ENCODE data around the gene ACER3.
"Not testable (repeated sequence)": the region's sequence is repeated elsewhere in the genome, so short reads cannot be mapped to it uniquely, and the experiment has no call there.

ACER3 gene

DNA sequence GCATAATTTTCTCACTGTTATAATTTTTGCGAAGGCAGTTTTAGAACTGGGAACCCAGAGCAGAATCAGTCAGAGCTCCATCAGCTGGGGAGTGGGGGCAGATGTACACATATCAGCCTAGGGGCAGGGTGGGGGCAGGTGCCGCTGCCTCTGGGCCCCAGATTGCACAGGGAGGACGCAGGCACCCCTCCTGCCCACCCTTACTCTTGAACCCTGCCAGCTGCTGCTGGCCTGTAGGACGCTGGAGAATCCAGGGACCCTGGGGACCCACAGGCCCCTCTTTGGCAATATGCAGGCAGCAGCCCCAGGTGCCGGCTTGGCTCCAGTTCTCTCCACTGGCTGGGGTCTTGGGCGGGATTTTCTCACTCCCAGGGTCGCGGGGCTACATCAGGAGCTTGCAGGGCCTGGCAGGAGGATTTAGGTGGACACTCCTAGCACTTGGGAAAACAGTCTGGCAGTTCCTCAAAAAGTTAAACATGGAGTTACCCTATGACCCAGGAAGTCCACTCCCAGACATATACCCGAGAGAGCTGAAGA, 197.3 kb downstream of the ACER3 start:
- no peak for DNase-seq (ENCODE audit: low read depth, low spot score)

DNA sequence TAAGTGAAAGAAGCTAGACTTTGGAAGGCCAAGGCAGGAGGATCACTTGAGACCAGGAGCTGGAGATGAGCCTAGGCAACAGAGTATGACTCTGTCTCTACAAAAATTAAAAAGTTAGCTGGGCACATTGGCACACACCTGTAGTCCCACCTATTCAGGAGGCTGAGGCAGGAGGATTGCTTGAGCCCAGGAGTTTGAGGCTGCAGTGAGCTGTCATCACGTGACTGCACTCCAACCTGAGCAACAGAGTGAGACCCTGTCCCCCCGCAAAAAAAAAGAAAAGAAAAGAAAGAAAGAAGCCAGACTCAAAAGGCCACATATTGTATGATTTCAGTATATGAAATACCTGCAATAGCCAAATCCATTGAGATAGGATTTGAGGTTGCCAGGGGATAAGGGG, 198.2 kb downstream of the ACER3 start:
- no peak for DNase-seq (ENCODE audit: low read depth, low spot score)

DNA sequence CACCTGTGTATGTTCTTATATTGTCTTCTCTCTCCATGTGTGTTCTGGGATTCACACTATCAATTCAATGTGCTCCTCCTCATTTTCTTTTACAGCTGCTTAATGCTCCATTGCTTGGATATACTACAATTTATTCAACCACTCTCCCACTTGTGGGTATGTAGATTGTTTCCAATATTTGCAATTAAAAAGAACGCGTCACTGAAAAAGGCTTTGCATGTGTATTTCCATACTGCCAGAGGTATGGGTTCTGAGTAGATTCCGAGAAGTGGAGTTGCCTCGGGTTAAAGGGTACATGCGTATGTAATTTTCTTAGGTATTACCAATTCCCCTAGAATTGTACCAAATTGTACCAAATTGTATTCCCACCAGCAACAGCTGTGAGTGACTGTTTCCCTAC, 199.1 kb downstream of the ACER3 start:
- DNase-seq (ENCODE audit: low read depth, low spot score), result no peak

DNA sequence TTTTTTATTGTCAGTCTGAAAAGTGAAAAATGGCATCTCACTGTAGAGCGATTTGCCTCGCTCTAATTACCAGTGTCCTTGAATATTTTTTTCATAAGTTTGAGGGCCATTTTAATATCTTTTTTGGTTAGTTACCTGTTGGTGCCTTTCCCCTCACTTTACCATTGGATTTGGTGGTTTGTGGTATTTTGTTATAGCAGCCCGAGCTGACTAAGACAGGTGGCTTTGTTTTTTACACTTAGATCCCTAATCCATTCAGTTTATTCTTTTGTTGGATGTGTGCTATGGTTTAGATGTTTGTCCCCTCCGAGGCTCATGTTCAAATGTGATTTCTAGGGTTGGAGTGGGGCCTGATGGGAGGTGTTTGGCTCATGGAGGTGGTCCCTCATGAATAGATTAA, 199.5 kb downstream of the ACER3 start:
- no peak for DNase-seq (ENCODE audit: low read depth, low spot score)

DNA sequence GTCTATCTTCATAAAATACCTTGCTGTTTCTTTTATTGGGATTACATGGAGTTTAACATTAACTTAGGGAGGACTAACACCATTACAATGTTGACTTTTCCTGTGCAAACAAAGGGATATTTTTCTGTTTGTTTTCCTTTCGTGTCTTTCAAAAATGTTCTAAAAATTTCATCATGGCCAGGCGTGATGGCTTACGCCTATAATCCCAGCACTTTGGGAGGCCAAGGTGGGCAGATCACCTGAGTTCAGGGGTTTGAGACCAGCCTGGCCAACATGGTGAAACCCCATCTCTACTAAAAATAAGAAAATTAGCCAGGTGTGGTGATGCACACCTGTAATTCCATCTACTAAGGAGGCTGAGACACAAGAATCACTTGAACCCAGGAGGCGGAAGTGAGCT, 200.5 kb downstream of the ACER3 start:
- DNase-seq (ENCODE audit: low read depth, low spot score), result not testable (repeated sequence)

DNA sequence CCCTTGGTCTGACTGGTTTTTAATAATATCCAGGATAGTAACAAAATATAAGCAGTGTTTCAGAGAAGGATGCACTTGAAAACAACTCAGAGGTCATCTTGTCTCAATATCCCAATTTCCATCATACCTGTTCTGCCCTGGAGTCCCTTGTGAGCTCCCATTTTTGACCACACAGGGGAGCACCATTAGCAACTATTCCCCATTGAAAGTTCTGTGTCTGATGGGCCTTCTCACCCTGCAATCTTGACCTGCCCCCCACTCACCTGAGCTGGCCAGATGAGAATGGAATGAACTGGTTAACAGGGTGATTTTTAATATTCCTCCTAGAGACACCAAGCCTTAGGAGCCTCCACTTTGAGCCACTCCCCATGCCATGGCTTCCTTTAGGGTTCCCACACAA, 202.2 kb downstream of the ACER3 start:
- DNase-seq (ENCODE audit: low read depth, low spot score), result no peak

DNA sequence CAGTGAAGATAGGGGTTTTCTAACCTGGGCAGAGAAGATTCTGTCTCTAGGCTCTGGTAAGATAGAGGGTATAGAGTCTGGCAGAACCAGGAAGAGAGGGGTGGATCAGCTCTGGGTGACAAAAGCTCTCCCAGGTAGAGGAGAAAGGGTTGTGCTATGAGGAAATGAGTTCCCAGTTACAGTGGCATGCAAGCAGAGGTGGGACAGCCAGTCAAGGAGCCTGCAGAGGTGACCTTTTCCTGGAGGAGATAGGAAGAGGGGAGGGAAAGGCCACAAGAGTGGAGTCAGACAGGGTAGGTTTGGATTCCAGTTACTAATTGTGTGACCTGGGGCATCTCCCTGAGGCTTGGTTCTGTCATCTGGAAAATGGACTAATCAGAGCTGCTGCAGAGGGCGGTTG, 202.7 kb downstream of the ACER3 start:
- no peak for DNase-seq (ENCODE audit: low read depth, low spot score)

DNA sequence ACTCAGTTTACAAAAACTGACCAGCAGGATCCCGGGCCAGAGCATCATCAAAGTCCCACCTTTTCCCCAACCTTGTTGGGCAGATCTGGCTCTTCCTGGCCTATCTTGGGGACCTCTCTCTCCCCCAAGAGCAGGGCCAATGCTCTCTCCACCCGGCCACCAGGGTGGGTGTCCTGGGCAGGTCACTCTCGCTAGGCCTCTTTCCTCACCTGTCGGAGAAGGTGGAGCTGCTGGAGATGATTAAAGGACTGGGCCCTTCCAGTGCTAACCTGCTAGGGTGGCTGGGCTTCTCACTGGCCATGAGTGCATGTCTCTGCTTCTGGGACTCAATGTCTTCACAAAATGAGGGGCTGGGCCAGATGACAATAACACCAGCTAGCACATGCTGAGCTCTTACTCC, 203.1 kb downstream of the ACER3 start:
- DNase-seq (ENCODE audit: low read depth, low spot score), result no peak

DNA sequence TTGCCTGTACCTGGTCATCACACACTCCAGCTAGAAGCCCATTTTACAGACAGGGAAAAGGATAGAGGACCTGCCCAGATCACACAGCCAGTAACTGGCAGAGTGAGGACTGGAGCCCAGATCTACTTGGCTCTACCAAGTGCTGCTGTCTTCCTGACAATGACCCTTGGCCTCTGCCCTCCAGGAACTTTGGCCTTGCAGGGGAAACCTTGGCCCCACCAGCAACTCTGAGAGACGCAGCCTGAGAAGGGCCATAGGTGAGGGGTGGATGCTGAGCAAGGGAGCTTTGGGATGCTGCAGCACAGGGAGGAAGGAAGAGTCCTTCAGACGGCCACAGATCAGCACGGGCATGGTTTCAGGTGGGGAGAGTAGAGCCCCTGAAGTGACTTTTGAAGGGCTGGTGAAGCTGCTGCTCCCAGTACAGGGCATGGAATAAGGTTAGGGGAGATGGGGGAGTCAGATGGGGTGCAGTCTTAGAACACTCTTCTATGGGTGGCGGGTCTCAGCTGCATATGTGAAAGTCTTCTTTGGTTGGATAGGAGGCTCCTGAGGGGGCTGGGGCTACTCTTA, 204.0 kb downstream of the ACER3 start:
- DNase-seq (ENCODE audit: low read depth, low spot score), result no peak

DNA sequence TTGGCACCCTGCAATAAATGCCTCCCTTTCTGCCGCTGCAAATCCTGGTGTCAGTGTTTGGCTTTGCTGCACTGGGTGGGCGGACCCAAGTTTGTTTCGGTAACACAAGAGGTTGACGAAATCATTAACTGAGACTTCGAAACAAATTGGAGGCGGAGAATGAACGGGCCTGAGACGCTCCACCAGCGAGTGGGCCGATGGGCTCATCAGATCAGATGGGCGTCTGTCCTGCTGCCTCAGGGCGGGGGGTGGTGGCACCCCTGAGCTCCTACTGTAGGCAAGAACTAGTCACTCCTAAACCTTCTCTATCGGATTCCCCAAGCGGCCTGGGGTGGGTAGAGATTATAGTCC, 205.1 kb downstream of the ACER3 start:
- peak; percentile 54 for DNase-seq (ENCODE audit: low read depth, low spot score)

DNA sequence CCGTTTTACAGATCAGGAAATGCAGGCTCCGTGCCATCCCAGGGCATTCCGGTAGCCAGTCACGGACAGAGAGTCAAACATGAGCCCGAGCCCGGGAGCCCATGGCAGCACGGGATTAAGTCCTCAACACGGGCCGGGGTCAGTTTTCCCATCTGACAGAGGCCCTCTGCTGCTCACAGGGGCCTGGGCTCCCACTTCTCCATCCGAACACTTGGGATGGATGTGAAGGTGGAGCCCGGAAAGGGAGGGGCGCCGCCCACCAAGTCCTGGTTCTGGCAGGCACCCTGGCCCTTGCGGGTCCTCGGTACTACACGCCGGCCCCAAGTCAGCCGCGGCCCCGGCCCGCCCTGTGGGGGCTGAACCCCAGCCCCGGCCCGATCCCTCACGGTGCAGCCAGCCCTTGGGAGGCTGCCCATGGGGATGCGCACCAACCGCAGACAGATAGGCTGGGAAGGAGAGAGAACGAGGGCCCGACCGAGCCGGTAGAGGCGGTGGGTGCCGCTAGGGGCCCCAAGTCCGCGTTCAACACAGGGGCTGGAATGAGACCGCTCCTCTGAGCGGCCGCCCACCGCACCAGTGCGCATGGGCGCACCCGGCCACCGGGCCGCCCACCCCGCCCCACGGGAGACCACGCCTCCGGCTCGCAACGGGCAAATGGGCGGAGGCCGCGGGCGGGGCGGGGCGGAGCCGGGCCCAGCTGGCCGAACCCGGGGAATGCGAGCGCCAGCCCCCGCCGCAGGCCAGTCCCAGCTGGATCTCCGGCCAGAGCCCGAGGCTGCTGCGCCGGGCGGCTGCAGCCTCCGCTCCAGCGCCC, 205.7 kb downstream of the ACER3 start, which contains the start of gene CAPN5:
CAPN5 (plus strand) TSS at position 743 of the 814 bp plus-strand sequence. CDS start 17,916 bp downstream, outside the sequence.
- DNase-seq (ENCODE audit: low read depth, low spot score), result peak; percentile 99

DNA sequence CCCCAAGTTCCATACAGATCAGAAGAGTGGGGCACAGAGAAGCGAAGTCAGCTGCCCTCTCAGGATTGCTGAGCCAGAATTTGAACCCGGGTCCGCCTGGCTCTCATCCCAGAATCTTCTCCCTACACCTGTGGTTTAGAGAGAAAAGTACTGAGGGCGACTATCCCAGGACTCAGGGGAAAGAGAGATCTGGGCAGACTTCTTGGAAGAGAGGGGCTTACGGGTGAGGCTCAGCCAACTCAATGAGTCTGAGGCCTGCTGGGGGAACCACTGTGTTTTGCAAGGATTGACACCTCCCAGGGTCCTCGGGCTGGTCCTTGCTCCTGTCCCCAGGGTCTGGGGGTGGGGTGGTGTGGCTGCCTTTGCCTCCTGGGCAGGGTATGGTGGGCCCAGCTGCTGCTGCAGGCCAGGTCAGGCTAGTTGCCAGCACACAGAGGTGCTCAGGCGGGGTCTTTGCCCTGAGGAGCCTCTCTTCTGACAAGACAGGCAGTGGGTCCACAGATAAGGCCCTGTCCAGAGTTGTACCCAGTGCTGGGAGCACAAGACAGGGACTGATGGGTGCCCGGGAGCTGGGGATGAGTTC, 207.2 kb downstream of the ACER3 start:
- DNase-seq (ENCODE audit: low read depth, low spot score), result no peak

DNA sequence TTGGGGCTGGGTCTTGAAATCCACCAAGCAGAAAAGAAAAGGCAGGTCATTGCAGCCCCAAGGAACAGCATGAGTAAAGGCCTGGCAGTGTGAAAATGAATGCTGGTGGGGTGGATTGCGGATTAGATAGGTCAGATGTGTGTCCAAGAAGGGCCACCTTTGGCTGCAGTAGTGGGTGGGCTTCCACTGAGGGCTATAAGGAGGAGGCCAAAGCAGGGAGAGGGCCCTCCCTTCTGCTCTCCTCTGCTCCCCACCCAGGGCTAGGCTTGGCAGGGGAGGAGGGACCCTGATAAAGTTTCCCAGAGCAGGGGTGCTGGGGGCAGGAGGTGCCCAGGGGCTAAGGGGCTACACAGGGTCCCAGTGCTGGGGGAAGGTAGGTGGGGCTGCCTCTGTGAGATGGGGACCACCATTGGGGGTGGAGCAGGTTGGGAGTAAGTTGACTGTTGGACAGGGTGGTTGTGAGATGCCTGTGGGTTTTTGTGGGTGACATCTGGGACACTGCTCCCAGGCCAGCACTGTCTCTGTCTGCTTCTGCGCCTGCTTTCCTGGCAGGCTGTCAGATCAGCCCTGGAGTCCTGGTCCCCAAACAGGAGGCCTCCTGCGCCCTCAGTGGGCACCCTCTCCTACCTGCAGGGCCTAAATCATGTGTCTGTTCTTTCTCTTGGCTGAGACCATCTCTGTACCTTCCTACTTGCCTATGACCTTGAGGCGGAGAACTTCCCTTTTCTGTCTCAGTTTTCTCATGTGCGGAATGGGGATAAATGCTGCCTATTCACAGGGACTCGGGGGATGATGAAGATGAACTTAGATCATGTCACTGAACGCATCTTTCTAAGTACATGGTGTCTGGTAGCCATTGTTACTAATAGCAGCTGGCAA, 208.0 kb downstream of the ACER3 start:
- no peak for DNase-seq (ENCODE audit: low read depth, low spot score)

DNA sequence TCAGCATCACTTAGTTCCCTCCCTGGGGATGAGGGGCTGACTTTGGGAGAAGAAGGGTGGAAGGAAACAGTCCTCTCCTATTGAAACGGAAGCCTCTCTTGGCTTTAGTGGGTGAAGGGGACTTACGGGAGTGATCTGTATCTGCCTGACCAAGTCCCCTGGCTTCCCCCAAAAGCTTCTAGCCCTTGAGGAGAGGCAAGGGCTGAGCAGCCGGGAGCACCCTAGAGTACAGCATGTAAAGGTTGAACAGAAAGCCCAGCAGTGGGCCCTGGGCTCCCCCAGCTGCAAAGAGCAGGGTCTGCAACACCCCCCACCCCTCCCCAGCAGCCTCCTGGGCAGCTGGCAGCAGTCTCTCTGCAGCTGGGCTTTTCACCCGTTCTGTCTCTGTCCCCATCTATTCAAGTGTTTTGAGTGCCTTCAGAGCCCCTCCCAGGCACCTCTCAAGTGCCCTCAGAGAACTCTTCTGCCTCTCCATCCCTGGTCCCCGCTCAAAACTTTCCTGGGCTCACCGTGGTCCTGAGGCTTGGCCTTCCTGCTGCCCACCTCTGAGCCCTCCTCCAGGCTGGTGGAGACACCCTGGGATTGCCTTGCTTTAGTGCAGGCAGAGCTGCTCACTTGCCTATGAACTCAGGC, 208.7 kb downstream of the ACER3 start:
- DNase-seq (ENCODE audit: low read depth, low spot score), result no peak

DNA sequence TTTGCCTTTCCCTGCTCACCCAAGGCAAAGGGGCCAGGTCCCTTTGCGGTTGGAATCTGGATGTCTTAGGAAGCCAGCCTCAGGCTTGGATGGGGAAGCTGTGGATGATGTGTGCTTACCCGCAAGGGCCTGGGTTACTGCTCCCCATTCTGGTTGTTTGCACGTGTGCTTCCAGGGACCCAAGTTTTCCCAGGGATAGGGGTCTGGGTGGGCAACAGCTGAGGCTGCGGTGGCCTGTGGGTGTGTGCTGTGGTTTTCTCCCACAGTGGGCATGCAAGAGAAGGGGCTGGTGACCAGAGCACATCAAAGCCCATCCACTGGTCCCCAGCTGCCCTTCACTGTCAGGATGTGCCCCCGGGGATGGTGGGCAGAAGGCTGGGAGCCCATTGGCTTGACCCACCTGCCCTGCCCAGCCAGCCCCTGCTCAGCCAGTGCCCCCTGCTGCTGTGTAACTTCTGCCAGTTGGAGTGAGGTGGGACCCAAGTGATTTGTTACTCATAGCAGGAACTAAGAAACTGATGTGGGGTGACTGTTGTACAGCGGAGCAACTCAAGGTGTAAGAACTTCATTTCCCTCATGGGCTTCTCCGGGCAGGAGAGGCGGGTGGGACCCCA, 209.4 kb downstream of the ACER3 start:
- no peak for DNase-seq (ENCODE audit: low read depth, low spot score)

DNA sequence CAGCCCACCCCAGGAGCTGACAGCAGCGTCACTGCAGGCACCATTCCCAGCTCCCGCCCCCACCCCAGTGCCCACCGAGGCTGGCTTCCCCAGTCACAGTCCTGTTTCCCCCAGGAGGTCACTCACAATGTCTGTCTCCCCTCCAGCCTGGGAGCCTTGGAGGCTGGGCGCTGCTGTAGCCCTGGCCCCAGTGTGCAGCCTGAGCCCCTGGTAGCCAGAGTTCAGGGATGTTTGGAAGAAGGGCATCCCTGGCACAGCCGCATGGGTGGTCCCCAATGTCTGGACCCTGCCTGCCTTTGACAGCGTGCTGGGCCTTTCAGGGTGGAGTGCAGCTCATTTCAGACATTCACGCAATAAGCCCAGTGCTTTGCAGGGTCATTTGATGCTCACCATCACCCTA, 210.4 kb downstream of the ACER3 start:
- DNase-seq (ENCODE audit: low read depth, low spot score), result no peak

DNA sequence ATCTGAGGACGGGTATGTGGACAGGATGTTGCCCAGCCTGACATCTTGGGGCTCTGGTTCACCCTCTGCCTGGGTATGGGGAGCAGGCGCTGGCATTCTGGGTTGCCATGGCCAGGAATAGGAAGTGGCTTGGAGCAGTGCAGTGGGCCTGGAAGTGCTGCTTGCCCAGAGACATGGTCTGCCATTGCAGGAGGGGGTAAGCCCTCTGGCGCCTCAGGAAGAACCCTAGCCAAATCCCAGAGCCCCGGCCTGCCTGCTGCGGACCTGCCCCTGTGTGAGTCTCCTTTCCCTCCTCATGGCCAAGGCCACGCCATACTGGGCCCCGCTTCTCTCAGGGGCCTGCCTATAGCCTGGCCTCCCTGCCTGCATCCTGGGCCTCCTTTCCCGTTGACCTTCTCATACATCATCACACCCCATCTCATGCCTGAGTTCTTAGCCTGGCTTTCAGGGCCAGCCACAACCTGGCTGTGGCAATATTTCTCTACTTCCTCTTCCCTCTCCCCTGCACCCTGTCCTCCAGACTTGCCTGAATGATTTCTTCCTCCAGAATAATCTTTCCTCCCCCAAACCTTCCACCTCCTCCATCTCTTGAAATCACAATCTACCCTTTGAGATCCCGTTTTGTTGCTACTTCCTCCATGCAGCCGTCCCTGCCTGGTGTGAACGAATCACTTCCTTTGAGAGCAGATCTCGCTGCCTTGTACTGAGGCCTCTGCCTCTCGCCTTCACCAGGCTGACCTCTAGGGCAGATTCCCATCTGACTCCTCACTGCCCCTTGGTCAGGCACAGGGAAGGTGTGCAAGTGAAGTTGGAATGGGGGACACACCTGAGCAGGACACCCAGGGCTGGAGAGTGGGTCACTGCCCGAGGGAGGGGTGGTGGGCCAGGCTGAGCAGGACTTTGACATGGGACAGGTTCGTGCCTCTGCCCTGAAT, 211.2 kb downstream of the ACER3 start:
- no peak for DNase-seq (ENCODE audit: low read depth, low spot score)

DNA sequence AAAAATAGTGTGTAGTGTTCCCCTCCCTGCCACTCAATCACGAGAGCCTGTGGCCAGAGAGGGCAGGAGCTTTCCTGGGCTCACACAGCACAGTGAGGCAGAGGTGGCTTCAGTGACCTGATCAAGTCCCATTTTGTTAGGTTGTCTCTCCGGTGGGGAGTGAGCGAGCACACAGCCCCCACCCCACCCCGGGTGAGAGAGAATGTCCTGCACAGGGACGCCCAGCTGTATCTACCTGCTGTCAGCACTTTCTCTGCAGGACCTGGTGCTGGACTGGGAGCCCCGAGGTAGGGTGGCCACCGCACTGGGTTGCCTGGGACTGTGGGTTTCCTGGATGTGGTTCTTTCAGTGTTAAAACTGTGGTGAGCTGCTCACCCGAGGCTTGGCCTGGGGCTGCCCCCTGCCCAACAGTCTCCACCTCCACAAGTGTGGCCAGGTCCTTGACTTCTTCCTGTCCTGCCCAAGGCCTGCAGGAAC, 212.2 kb downstream of the ACER3 start:
- no peak for DNase-seq (ENCODE audit: low read depth, low spot score)

DNA sequence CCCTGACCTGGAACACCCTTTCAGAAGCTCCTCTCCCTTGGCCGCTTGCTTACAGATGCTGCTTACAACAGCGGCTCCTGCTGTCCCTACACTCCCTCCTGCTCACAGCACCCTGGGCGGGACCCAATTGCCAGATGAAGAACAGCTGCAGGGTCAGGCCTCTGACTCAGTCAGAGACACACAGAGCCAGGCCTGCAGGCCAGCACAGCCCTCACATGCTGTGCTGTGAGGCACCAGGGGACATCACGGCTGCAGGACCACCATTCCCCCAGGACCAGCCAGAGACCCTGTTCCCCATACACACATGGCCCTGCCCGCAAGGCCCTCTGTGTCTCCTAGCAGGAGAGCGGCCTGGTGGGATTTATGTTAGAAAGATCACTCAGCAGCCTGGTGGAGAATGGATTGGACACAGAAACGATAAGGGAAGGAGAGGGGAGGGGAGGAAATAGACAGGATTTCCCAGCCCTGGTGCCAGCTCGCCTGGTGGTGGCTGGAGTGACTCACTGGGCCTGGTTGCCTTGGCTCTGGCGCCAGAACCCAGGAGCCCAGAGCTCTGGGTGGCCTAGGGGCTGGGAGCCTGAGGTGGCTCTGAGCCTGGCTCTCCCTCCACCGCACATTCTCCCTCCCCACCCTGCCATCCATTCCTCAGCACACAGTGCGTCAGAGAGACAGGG, 212.7 kb downstream of the ACER3 start:
- DNase-seq (ENCODE audit: low read depth, low spot score), result peak; percentile 88
